ENCODE measurements around the gene PXYLP1.

PXYLP1 gene

DNA sequence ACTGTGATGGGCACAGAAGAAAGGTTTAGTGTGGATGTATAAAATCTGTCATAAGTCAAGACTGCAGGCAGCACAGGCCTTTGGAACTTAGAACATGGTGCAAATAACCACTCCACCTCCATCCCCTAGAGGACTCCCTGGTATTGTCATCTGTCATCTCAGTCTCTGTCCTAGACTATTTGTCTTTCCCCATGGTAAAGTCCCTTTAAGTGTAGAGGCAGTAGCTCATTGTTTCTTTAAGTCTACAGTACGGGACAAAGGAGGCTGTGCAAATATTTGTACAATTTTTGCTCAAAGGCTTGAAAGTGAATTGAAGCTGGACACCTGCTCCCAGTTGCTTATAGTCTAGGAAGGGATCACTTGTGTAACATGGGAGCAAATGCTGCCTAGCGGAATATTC is 3.2 kb upstream of the PXYLP1 start:
- TF ChIP-seq CTCF (IDR thresholded peaks at IDR 0.05; ENCODE audit: low read depth, low read length) = no peak
- H3K4me3 ChIP-seq (ENCODE audit: low read depth, low read length) = no peak overlapping the region

DNA sequence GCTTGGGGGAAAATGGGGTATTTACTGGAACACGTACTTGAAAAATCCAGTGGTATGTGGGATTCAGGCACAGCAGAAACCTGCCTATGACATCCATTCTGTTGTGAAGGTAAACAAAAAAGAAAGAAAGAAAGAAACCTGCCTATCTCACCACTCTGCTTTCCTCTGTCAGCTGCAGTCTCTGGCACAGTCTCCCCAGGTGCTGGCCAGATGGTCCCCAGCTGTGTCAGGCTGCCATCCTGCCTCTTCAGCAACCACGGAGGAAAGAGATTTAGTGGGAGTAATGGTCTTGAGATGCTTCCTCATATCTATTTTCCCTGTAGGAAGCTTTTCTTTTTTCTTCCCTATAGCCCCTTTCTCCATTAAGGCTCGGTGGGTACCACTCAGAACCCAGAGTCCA is 2.5 kb upstream of the PXYLP1 start:
- TF ChIP-seq CTCF (IDR thresholded peaks at IDR 0.05; ENCODE audit: low read depth, low read length) = no peak
- H3K4me3 ChIP-seq (ENCODE audit: low read depth, low read length) = no peak overlapping the region

DNA sequence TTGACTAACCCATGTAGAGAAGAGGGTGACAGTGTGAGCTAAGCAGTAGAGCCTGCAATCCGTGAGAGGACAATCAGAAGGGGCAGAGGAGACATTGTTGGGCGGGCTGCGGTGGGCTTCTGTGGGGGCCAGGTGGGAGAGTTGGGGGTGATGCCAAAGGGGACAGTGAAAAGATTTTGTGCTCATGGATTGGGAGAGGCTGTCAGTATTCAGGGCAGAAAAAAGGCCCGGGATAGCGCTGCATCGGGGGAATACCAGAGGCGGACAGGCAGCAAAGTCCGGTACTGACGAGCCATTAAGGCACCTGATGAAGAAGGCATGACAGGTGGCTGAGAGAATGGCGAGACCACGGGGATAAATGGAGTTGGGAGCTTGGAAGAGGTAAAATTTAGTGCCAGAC is 1.3 kb upstream of the PXYLP1 start:
- TF ChIP-seq CTCF (IDR thresholded peaks at IDR 0.05; ENCODE audit: low read depth, low read length) = no peak
- no peak overlapping the region for H3K4me3 ChIP-seq (ENCODE audit: low read depth, low read length)

DNA sequence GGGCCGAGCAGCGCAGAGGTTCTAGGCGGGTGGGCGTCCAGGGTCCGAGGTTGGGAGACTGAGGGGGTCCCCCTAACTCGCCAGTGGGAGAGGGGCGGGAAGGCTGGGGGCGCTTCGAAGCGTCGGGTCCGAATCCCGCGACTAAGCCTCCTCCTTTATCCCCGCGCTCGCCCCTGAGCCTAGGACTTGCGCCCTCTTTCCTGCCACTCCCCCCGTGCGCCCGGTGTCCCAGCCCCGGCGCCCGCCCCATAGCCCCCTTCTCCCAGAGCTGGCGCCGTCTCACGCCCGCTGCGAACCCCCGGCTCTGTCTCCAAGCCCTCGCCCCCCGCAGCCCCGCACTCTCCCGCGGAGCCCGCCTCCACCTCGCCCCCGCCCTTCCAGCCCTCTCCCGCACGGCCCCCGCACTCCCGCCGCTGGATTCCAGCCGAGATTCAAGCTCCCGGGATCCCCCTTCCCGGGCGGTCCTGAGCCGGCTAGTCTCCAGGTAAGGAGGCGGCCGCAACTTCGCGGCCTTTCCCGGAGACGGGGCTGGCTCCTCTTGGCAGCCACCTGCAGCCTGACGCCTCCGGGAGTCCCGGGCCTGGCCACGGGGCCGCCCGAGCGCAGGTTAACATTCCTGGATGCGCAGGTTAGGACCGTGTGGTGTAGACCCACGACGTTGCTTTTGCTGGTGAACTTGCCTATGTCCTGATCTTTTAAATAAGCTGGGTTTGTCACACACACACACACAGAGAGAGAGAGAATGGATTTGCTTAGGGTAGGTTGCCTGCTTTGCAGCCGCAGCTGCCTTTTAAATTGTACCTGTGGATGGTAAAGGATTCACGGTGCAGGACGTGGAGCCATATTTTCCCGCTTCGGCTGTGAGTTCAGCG is 563 bp downstream of the PXYLP1 start:
- peak overlapping the region; percentile 71 for H3K4me3 ChIP-seq (ENCODE audit: low read depth, low read length)
- TF ChIP-seq CTCF (IDR thresholded peaks at IDR 0.05; ENCODE audit: low read depth, low read length) = no peak

DNA sequence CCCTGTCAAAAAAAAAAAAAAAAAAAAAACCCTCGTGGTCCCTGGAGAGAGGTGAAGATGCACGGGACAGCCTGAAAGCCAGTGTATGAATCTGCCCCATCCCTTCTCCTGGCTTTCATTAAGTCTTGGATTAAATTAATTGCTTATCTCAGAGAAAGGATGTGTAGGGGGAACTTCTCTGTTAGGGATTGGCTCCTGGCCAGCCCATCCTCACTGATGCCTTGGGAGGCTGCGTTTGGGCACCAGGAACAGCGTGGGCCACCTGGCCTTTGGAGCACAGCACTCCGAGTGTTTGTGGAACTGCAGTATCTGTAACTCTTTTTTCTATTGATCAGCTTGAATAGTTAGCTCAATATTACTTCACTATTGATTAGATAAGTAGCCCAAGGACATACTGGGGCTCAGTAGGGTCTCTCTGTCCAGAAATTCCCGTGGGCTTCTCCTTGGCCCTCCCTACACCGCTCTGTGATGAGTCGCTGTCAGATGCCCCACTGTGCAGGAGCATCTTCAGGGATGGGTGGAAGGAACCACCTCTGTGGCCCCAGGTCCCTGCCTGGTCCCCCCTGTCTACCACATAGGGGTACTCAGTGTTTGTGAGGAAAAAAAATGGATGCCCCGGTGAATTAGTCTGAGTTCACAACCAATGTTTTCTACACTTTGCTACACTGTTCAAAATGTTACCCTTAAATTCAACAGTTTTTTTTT is 2.0 kb downstream of the PXYLP1 start:
- no peak overlapping the region for H3K4me3 ChIP-seq (ENCODE audit: low read depth, low read length)
- TF ChIP-seq CTCF (IDR thresholded peaks at IDR 0.05; ENCODE audit: low read depth, low read length) = no peak

- TF ChIP-seq CTCF (IDR thresholded peaks at IDR 0.05; ENCODE audit: low read depth, low read length) = no peak
These were observed 2.7 kb downstream of the PXYLP1 start for GRCh38 chr3:141234283-141234682.

GRCh38 chr3:141235661-141236171 is 4.1 kb downstream of the PXYLP1 start:
- H3K4me3 ChIP-seq (ENCODE audit: low read depth, low read length) = no peak overlapping the region
- no peak for TF ChIP-seq CTCF (IDR thresholded peaks at IDR 0.05; ENCODE audit: low read depth, low read length)

More at GRCh38 chr3:141234283-141234682, 2.7 kb downstream of the PXYLP1 start:
- no peak overlapping the region for H3K4me3 ChIP-seq (ENCODE audit: low read depth, low read length)

Measured in WI38 (cell line).